Measurements from ENCODE around the gene HS6ST2. TPM values are rescaled to one million over a fixed set of nuclear protein-coding genes. Genes with fewer than 3 reads are reported as not detected.

The HS6ST2 gene
- total RNA-seq, 1 experiment from 2014 or later: 0.26 TPM

- no TSS peak for BruUV-seq (replicated peaks)
- Histone ChIP-seq H3K4me3 (ENCODE audit: low read depth in 2 of 2, low read length in 2 of 2) (no peak overlapping the region), H3K27ac (ENCODE audit: low read length) (no peak overlapping the region), H3K36me3 (ENCODE audit: control insufficient read depth, insufficient read depth, low read length) (no peaks in the 10 kb centered on the region), H3K9me3 (ENCODE audit: control insufficient read depth, insufficient read depth, low read depth, low read length) (no peaks in the 10 kb centered on the region), H3K27me3 (ENCODE audit: control insufficient read depth, insufficient read depth, low read length) (peaks cover 2% of the 10 kb centered on the region; the same call in 1 of the 2 replicates), H3K4me1 (ENCODE audit: control insufficient read depth, insufficient read depth, low read length) (no peaks in the 10 kb centered on the region)
- intact Hi-C loops (cut with micrococcal nuclease; ENCODE audit: unreplicated experiment) (loop anchor here (5.0 kb wide), 1 partner anchor 773 kb away; no protein-coding TSS in a partner anchor), in situ Hi-C loops (cut with HindIII; ENCODE audit: low pct_unique_long_range_greater_than_20kb, low sequenced_read_pairs) (no loop called here)
- no peak for TF ChIP-seq TCF7L2 (IDR thresholded peaks at IDR 0.05; ENCODE audit: low read depth, low read length)
- TF ChIP-seq CTCF (IDR thresholded peaks at IDR 0.05): peak; percentile 66
- ChIA-PET CTCF (no interaction called here), POLR2A (no interaction called here)
- DNase-seq (ENCODE audit: low read depth, low spot score) (no peak), ATAC-seq (peak; percentile 68; the same call in 1 of the 2 replicates)
These were observed 342.9 kb downstream of the HS6ST2 start for GRCh38 chrX:132615391-132616131.

- ChIA-PET POLR2A (no interaction called here), CTCF (interaction anchor here (1.5 kb wide), 1 partner anchor 773 kb away, joined by 4 read pairs; no protein-coding TSS in a partner anchor)
- intact Hi-C loops (cut with micrococcal nuclease; ENCODE audit: unreplicated experiment): no loop called here
- H3K9me3 ChIP-seq (ENCODE audit: control insufficient read depth, insufficient read depth, low read depth, low read length): no peaks in the 10 kb centered on the region
- H3K27me3 ChIP-seq (ENCODE audit: control insufficient read depth, insufficient read depth, low read length): peaks cover 2% of the 10 kb centered on the region; the same call in 1 of the 2 replicates
- BruUV-seq (replicated peaks): no TSS peak
- DNase-seq (ENCODE audit: low read depth, low spot score): no peak
- H3K4me1 ChIP-seq (ENCODE audit: control insufficient read depth, insufficient read depth, low read length): no peaks in the 10 kb centered on the region
- in situ Hi-C loops (cut with HindIII; ENCODE audit: low pct_unique_long_range_greater_than_20kb, low sequenced_read_pairs): no loop called here
- ATAC-seq: no peak
- H3K4me3 ChIP-seq (ENCODE audit: low read depth in 2 of 2, low read length in 2 of 2): no peak overlapping the region
- H3K36me3 ChIP-seq (ENCODE audit: control insufficient read depth, insufficient read depth, low read length): no peaks in the 10 kb centered on the region
- no peak overlapping the region for H3K27ac ChIP-seq (ENCODE audit: low read length)
- TF ChIP-seq SIN3A (IDR thresholded peaks at IDR 0.05; ENCODE audit: borderline replicate concordance, insufficient read depth, low read depth, low read length): no peak
- TF ChIP-seq CTCF (IDR thresholded peaks at IDR 0.05): peak; percentile 53
These were observed 344.1 kb downstream of the HS6ST2 start for GRCh38 chrX:132614297-132614696.

GRCh38 chrX:132613801-132614200 lies 344.6 kb downstream of the HS6ST2 start:
- Histone ChIP-seq H3K27me3 (ENCODE audit: control insufficient read depth, insufficient read depth, low read length) (no peaks in the 10 kb centered on the region), H3K9me3 (ENCODE audit: control insufficient read depth, insufficient read depth, low read depth, low read length) (no peaks in the 10 kb centered on the region), H3K4me3 (ENCODE audit: low read depth in 2 of 2, low read length in 2 of 2) (no peak overlapping the region), H3K27ac (ENCODE audit: low read length) (no peak overlapping the region), H3K4me1 (ENCODE audit: control insufficient read depth, insufficient read depth, low read length) (no peaks in the 10 kb centered on the region), H3K36me3 (ENCODE audit: control insufficient read depth, insufficient read depth, low read length) (no peaks in the 10 kb centered on the region)
- in situ Hi-C loops (cut with HindIII; ENCODE audit: low pct_unique_long_range_greater_than_20kb, low sequenced_read_pairs): no loop called here
- CTCF ChIA-PET: interaction anchor here (0.8 to 1.5 kb wide), 2 partner anchors 392 to 772 kb away, joined by 4 to 5 read pairs; no protein-coding TSS in a partner anchor
- no peak for ATAC-seq
- intact Hi-C loops (cut with micrococcal nuclease; ENCODE audit: unreplicated experiment): loop anchor here (2.0 kb wide), 1 partner anchor 321 kb away; no protein-coding TSS in a partner anchor
- POLR2A ChIA-PET: no interaction called here
- TF ChIP-seq SIN3A (IDR thresholded peaks at IDR 0.05; ENCODE audit: borderline replicate concordance, insufficient read depth, low read depth, low read length) (no peak), POLR2AphosphoS5 (IDR thresholded peaks at IDR 0.05; ENCODE audit: low read depth, low read length) (no peak), TCF7L2 (IDR thresholded peaks at IDR 0.05; ENCODE audit: low read depth, low read length) (no peak), CTCF (IDR thresholded peaks at IDR 0.05) (no peak)
- TF ChIP-seq, protein P1, sequence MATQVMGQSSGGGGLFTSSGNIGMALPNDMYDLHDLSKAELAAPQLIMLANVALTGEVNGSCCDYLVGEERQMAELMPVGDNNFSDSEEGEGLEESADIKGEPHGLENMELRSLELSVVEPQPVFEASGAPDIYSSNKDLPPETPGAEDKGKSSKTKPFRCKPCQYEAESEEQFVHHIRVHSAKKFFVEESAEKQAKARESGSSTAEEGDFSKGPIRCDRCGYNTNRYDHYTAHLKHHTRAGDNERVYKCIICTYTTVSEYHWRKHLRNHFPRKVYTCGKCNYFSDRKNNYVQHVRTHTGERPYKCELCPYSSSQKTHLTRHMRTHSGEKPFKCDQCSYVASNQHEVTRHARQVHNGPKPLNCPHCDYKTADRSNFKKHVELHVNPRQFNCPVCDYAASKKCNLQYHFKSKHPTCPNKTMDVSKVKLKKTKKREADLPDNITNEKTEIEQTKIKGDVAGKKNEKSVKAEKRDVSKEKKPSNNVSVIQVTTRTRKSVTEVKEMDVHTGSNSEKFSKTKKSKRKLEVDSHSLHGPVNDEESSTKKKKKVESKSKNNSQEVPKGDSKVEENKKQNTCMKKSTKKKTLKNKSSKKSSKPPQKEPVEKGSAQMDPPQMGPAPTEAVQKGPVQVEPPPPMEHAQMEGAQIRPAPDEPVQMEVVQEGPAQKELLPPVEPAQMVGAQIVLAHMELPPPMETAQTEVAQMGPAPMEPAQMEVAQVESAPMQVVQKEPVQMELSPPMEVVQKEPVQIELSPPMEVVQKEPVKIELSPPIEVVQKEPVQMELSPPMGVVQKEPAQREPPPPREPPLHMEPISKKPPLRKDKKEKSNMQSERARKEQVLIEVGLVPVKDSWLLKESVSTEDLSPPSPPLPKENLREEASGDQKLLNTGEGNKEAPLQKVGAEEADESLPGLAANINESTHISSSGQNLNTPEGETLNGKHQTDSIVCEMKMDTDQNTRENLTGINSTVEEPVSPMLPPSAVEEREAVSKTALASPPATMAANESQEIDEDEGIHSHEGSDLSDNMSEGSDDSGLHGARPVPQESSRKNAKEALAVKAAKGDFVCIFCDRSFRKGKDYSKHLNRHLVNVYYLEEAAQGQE (IDR thresholded peaks at IDR 0.05; ENCODE audit: insufficient read depth in 1 of 2, low read depth in 2 of 2, low read length in 1 of 2): no peak
- no peak for DNase-seq (ENCODE audit: low read depth, low spot score)
- no TSS peak for BruUV-seq (replicated peaks)
